Peyer's patch (tissue), 4 donors: Measurements from ENCODE around the gene STK32B. TPM values are rescaled to one million over a fixed set of nuclear protein-coding genes. Genes with fewer than 3 reads are reported as not detected.

Experiments
- DNase-seq, 3 donors: peaks; one replicate each; pipeline ENCODE4 v3.0.0-alpha.2; 2017 to 2019
- H3K27ac ChIP-seq, 4 donors: fragments of 200-600 bp; sonication (generic); one replicate each; pipeline ENCODE4 v1.5.1; 2016 to 2019
- H3K27me3 ChIP-seq, 2 donors: fragments of 200-600 bp; sonication (generic); one replicate each; pipeline ENCODE4 v1.5.1; 2019
- H3K36me3 ChIP-seq, 3 donors: fragments of 200-600 bp; sonication (generic); one replicate each; pipeline ENCODE4 v1.5.1; 2016 to 2019
- H3K4me1 ChIP-seq, 4 donors: fragments of 200-600 bp; sonication (generic); one replicate each; pipeline ENCODE4 v1.5.1; 2016 to 2019
- H3K4me3 ChIP-seq, 4 donors: fragments of 200-600 bp; sonication (generic); 1 replicate in 3 of 4; 2 replicates in 1 of 4; pipeline ENCODE4 v1.5.1; 2016 to 2019; ENCODE audit warnings: mild to moderate bottlenecking in 1 of 4
- H3K9me3 ChIP-seq, 4 donors: fragments of 200-600 bp; sonication (generic); one replicate each; pipeline ENCODE4 v1.5.1; 2016 to 2019; ENCODE audit warnings: mild to moderate bottlenecking in 1 of 4
- CTCF ChIP-seq, 6 experiments: fragments of 450-650 bp in 4 of 6; fragments of 200-600 bp in 2 of 6; sonication (generic) in 1 of 6; IDR thresholded peaks; one replicate each; pipeline ENCODE4 v1.5.1; 2017 to 2019; ENCODE audit warnings: antibody characterized with exemption in 6 of 6, mild to moderate bottlenecking in 3 of 6, moderate library complexity in 1 of 6
- POLR2A ChIP-seq, 2 donors: fragments of 450-650 bp; IDR thresholded peaks; one replicate each; pipeline ENCODE4 v1.5.1; 2017; ENCODE audit warnings: antibody characterized with exemption in 2 of 2, mild to moderate bottlenecking in 2 of 2, moderate library complexity in 2 of 2
- total RNA-seq, 4 donors: library from RNA; depleted of rRNA; stranded (reverse); fragments of >200 nt; gene quantifications; one replicate each; pipeline ENCODE4 v1.1.0, GENCODE V29; 2016

STK32B gene
- total RNA-seq, 4 donors from 2014 or later, result 0.35 to 3.3 (median 1.3) TPM

GRCh38 chr4:5084911-5085475, 33.7 kb downstream of the STK32B start:
- no peak for DNase-seq
- Histone ChIP-seq H3K4me1 (no peaks in the 10 kb centered on the region), H3K36me3 (no peaks in the 10 kb centered on the region), H3K27me3 (no peaks in the 10 kb centered on the region), H3K4me3 (no peak overlapping the region), H3K9me3 (peaks cover 0 to 5% (median 0%) of the 10 kb centered on the region in 4 donors), H3K27ac (no peak overlapping the region)
- no peak for TF ChIP-seq POLR2A (IDR thresholded peaks at IDR 0.05)
- no peak for TF ChIP-seq CTCF (IDR thresholded peaks at IDR 0.05)

GRCh38 chr4:5086535-5086934, 35.3 kb downstream of the STK32B start:
- H3K27me3 ChIP-seq, result no peaks in the 10 kb centered on the region
- peaks cover 0 to 5% (median 0%) of the 10 kb centered on the region in 4 donors for H3K9me3 ChIP-seq
- H3K4me3 ChIP-seq, result no peak overlapping the region
- H3K4me1 ChIP-seq, result no peaks in the 10 kb centered on the region
- DNase-seq, result no peak
- H3K36me3 ChIP-seq, result no peaks in the 10 kb centered on the region
- TF ChIP-seq CTCF (IDR thresholded peaks at IDR 0.05) (no peak), POLR2A (IDR thresholded peaks at IDR 0.05) (no peak)
- no peak overlapping the region for H3K27ac ChIP-seq

GRCh38 chr4:5096261-5096660, 45.0 kb downstream of the STK32B start:
- no peak for DNase-seq
- Histone ChIP-seq H3K4me1 (no peaks in the 10 kb centered on the region), H3K36me3 (no peaks in the 10 kb centered on the region), H3K4me3 (no peak overlapping the region), H3K27ac (no peak overlapping the region), H3K27me3 (no peaks in the 10 kb centered on the region), H3K9me3 (no peaks in the 10 kb centered on the region)
- TF ChIP-seq CTCF (IDR thresholded peaks at IDR 0.05) (no peak), POLR2A (IDR thresholded peaks at IDR 0.05) (no peak)

GRCh38 chr4:5098176-5098575, 46.9 kb downstream of the STK32B start:
- no peak overlapping the region for H3K27ac ChIP-seq
- TF ChIP-seq POLR2A (IDR thresholded peaks at IDR 0.05) (no peak), CTCF (IDR thresholded peaks at IDR 0.05) (no peak)
- H3K4me1 ChIP-seq, result no peaks in the 10 kb centered on the region
- no peaks in the 10 kb centered on the region for H3K27me3 ChIP-seq
- no peak for DNase-seq
- no peaks in the 10 kb centered on the region for H3K9me3 ChIP-seq
- no peak overlapping the region for H3K4me3 ChIP-seq
- H3K36me3 ChIP-seq, result no peaks in the 10 kb centered on the region

GRCh38 chr4:5100336-5100735, 49.1 kb downstream of the STK32B start:
- Histone ChIP-seq H3K9me3 (no peaks in the 10 kb centered on the region), H3K27me3 (no peaks in the 10 kb centered on the region), H3K36me3 (no peaks in the 10 kb centered on the region), H3K4me3 (no peak overlapping the region), H3K27ac (no peak overlapping the region), H3K4me1 (no peaks in the 10 kb centered on the region)
- TF ChIP-seq POLR2A (IDR thresholded peaks at IDR 0.05) (no peak), CTCF (IDR thresholded peaks at IDR 0.05) (no peak)
- DNase-seq, result no peak

DNA sequence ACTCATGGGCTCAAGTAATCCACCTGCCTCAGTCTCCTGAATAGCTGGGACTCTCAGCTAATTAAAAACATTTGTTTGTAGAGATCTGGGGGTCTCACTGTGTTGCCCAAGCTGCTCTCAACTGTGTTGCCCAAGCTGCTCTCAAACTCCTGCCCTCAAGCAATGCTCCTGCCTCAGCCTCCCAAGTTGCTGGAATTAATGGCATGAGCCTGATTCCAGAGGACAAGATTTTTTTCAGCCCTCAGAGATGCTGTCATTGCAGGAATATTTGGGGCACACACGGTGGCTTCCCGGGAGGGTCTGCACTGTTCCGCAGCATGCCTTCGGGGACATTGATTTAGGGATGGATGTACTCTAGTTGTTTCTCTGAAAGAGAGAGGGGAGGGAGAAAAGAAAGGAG, 49.7 kb downstream of the STK32B start:
- no peak overlapping the region for H3K27ac ChIP-seq
- H3K4me3 ChIP-seq, result no peak overlapping the region
- H3K4me1 ChIP-seq, result no peaks in the 10 kb centered on the region
- no peaks in the 10 kb centered on the region for H3K9me3 ChIP-seq
- TF ChIP-seq POLR2A (IDR thresholded peaks at IDR 0.05) (no peak), CTCF (IDR thresholded peaks at IDR 0.05) (no peak)
- H3K36me3 ChIP-seq, result no peaks in the 10 kb centered on the region
- DNase-seq, result no peak
- no peaks in the 10 kb centered on the region for H3K27me3 ChIP-seq
